Gastrocnemius medialis (tissue), 4 donors: Measurements from ENCODE around the gene TTPAL.

Experiments
- POLR2A ChIP-seq, 2 donors: fragments of 450-650 bp; IDR thresholded peaks; one replicate each; pipeline ENCODE4 v1.6.1; 2017; ENCODE audit warnings: antibody characterized with exemption in 2 of 2, mild to moderate bottlenecking in 2 of 2, moderate library complexity in 2 of 2
- TF ChIP-seq, protein P1 (sequence below), 5 experiments: fragments of 450-650 bp in 3 of 5; fragments of 200-600 bp in 2 of 5; sonication (generic) in 2 of 5; IDR thresholded peaks in 4 of 5; conservative IDR thresholded peaks in 1 of 5; 1 replicate in 4 of 5; 2 replicates in 1 of 5; pipeline ENCODE4 v1.5.1; 2016 to 2019; ENCODE audit warnings: antibody characterized with exemption in 5 of 5, mild to moderate bottlenecking in 3 of 5, moderate library complexity in 3 of 5

DNA sequence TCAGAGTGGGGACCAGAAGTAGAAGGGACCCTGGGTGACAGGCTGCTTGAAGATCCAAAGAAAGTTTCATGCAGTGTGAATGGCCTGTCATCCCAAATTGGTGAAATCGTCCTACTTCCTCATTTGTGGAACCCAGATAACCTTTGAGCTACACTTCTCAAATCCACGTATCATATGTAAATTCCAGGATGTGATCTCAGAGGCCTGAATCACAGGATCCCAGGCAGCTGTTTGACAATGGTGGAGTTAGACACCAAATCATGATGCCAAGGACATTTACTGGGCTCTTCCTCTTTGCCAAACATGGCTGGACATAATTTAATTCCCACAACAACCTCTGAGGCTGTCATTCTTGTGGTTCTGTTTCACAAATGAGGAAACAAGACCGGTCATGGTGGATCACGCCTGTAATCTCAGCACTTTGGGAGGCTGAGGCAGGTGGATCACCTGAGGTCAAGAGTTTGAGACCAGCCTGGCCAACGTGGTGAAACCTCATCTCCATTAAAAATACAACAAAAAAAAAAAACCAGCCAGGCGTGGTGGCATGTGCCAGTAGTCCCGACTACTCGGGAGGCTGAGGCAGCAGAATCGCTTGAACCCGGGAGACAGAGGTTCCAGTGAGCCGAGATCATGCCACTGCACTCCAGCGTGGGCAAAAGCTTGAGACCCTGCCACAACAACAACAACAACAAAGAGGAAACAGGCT is 39.9 kb upstream of the TTPAL start:
- TF ChIP-seq, protein P1, sequence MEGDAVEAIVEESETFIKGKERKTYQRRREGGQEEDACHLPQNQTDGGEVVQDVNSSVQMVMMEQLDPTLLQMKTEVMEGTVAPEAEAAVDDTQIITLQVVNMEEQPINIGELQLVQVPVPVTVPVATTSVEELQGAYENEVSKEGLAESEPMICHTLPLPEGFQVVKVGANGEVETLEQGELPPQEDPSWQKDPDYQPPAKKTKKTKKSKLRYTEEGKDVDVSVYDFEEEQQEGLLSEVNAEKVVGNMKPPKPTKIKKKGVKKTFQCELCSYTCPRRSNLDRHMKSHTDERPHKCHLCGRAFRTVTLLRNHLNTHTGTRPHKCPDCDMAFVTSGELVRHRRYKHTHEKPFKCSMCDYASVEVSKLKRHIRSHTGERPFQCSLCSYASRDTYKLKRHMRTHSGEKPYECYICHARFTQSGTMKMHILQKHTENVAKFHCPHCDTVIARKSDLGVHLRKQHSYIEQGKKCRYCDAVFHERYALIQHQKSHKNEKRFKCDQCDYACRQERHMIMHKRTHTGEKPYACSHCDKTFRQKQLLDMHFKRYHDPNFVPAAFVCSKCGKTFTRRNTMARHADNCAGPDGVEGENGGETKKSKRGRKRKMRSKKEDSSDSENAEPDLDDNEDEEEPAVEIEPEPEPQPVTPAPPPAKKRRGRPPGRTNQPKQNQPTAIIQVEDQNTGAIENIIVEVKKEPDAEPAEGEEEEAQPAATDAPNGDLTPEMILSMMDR (IDR thresholded peaks at IDR 0.05 in 4 of 5, conservative IDR thresholded peaks at IDR 0.05 in 1 of 5) = no peak
- TF ChIP-seq POLR2A (IDR thresholded peaks at IDR 0.05) = no peak
